Gastrocnemius medialis (tissue), 4 donors: ENCODE data around the gene COL4A5.

Experiments used
- POLR2A ChIP-seq, 2 donors: fragments of 450-650 bp; IDR thresholded peaks; one replicate each; pipeline ENCODE4 v1.6.1; 2017; ENCODE audit warnings: antibody characterized with exemption in 2 of 2, mild to moderate bottlenecking in 2 of 2, moderate library complexity in 2 of 2
- TF ChIP-seq, protein P1 (sequence below), 5 experiments: fragments of 450-650 bp in 3 of 5; fragments of 200-600 bp in 2 of 5; sonication (generic) in 2 of 5; IDR thresholded peaks in 4 of 5; conservative IDR thresholded peaks in 1 of 5; 1 replicate in 4 of 5; 2 replicates in 1 of 5; pipeline ENCODE4 v1.5.1; 2016 to 2019; ENCODE audit warnings: antibody characterized with exemption in 5 of 5, mild to moderate bottlenecking in 3 of 5, moderate library complexity in 3 of 5

DNA sequence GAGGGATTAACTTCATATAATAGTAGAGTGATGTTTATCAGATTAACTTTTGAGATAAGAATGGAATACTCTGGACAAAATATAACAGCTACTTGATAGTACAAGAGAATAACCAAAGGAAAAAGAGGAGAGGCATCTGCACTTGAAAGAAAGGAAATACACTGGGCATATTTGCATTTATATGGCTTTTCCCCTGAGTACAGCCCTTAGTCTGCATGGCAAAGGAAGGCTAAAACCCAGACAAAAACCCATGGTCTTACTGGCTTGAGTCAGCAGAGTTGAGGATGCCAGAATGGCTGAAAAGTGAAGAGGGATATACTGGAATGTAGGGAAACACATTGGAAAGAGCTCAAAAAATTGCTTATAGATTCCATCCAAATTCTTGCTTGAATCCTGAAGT is 101.6 kb downstream of the COL4A5 start:
- TF ChIP-seq, protein P1, sequence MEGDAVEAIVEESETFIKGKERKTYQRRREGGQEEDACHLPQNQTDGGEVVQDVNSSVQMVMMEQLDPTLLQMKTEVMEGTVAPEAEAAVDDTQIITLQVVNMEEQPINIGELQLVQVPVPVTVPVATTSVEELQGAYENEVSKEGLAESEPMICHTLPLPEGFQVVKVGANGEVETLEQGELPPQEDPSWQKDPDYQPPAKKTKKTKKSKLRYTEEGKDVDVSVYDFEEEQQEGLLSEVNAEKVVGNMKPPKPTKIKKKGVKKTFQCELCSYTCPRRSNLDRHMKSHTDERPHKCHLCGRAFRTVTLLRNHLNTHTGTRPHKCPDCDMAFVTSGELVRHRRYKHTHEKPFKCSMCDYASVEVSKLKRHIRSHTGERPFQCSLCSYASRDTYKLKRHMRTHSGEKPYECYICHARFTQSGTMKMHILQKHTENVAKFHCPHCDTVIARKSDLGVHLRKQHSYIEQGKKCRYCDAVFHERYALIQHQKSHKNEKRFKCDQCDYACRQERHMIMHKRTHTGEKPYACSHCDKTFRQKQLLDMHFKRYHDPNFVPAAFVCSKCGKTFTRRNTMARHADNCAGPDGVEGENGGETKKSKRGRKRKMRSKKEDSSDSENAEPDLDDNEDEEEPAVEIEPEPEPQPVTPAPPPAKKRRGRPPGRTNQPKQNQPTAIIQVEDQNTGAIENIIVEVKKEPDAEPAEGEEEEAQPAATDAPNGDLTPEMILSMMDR (IDR thresholded peaks at IDR 0.05 in 4 of 5, conservative IDR thresholded peaks at IDR 0.05 in 1 of 5), result no peak
- no peak for TF ChIP-seq POLR2A (IDR thresholded peaks at IDR 0.05)
